CD4-positive, alpha-beta memory T cell (primary cell): Measurements from ENCODE around the gene ABCA2. TPM values are rescaled to one million over a fixed set of nuclear protein-coding genes. Genes with fewer than 3 reads are reported as not detected.

Experiments
- CTCF ChIA-PET: fragments of 350-600 bp; sonication (Branson Sonifier 250); formaldehyde crosslinking; loops from one replicate; lab custom pipeline; 2021; ENCODE audit warnings: inconsistent platforms; ENCODE audit not compliant: partially characterized antibody; lab: Charles Lee
- POLR2A ChIA-PET: fragments of 350-600 bp; sonication (Branson Sonifier 250); formaldehyde crosslinking; loops from one replicate; lab custom pipeline; 2021; ENCODE audit not compliant: partially characterized antibody; lab: Charles Lee
- DNase-seq, 5 donors: peaks; one replicate each; pipeline versions ENCODE4 v3.0.0 to v3.0.0-alpha.2; 2020 to 2022; ENCODE audit warnings: mixed read lengths in 1 of 5
- H3K27ac ChIP-seq: one replicate; pipeline ENCODE4 v1.7.0; 2013; ENCODE audit warnings: low read depth, low read length
- H3K27me3 ChIP-seq: 2 replicates; pipeline ENCODE4 v1.7.0; 2013; ENCODE audit warnings: mild to moderate bottlenecking, low read length, moderate library complexity; ENCODE audit not compliant: insufficient read depth
- H3K36me3 ChIP-seq: 2 replicates; pipeline ENCODE4 v1.7.0; 2013; ENCODE audit warnings: mild to moderate bottlenecking, low read length, moderate library complexity; ENCODE audit not compliant: insufficient read depth
- H3K4me1 ChIP-seq: 2 replicates; pipeline ENCODE4 v1.7.0; 2013; ENCODE audit warnings: mild to moderate bottlenecking, low read length, moderate library complexity; ENCODE audit not compliant: insufficient read depth
- H3K4me3 ChIP-seq, 2 donors: one replicate each; pipeline ENCODE4 v1.7.0; 2013; ENCODE audit warnings: low read length in 2 of 2, mild to moderate bottlenecking in 1 of 2
- H3K9me3 ChIP-seq, 2 donors: one replicate each; pipeline ENCODE4 v1.7.0; 2013; ENCODE audit warnings: low read length in 2 of 2, control low read depth in 1 of 2; ENCODE audit not compliant: control insufficient read depth in 1 of 2
- H3K27ac Mint-ChIP-seq, 7 donors: one replicate each; pipeline ENCODE4 v1.8.0; 2020 to 2021; ENCODE audit warnings: mixed read lengths in 7 of 7, mild to moderate bottlenecking in 6 of 7, inconsistent platforms in 3 of 7, moderate library complexity in 3 of 7
- H3K27me3 Mint-ChIP-seq, 2 donors: one replicate each; pipeline ENCODE4 v1.8.0; 2020 to 2021; ENCODE audit warnings: mixed read lengths in 2 of 2
- H3K36me3 Mint-ChIP-seq, 2 donors: one replicate each; pipeline ENCODE4 v1.8.0; 2020 to 2021; ENCODE audit warnings: mixed read lengths in 2 of 2, inconsistent platforms in 1 of 2, mild to moderate bottlenecking in 1 of 2
- H3K4me1 Mint-ChIP-seq, 4 donors: one replicate each; pipeline ENCODE4 v1.8.0; 2020 to 2021; ENCODE audit warnings: mixed read lengths in 4 of 4, mild to moderate bottlenecking in 1 of 4
- H3K4me3 Mint-ChIP-seq, 8 donors: one replicate each; pipeline ENCODE4 v1.8.0; 2020 to 2021; ENCODE audit warnings: mixed read lengths in 8 of 8, mild to moderate bottlenecking in 7 of 8, moderate library complexity in 6 of 8, inconsistent platforms in 3 of 8
- H3K9me3 Mint-ChIP-seq, 8 donors: one replicate each; pipeline ENCODE4 v1.8.0; 2020 to 2021; ENCODE audit warnings: mixed read lengths in 8 of 8, mild to moderate bottlenecking in 5 of 8, inconsistent platforms in 3 of 8, moderate library complexity in 1 of 8
- intact Hi-C: fragments of 100-400 bp; cut with micrococcal nuclease; formaldehyde crosslinking; loops from one replicate; pipeline ENCODE4 v1.15.1; 2023
- polyA plus RNA-seq, 2 donors: library from polyadenylated mRNA; unstranded; fragments of 300-500 nt; fragmentation: Illumina TruSeq; gene quantifications; one replicate each; pipeline ENCODE4 v1.2.3, GENCODE V29; 2021
- total RNA-seq, 2 experiments: library from RNA; stranded (reverse); gene quantifications; one replicate each; pipeline ENCODE4 v1.2.3, GENCODE V29; 2021

Gene ABCA2
- total and polyA plus RNA-seq, 4 experiments from 2014 or later: 2.6 to 68.6 (median 37.3) TPM

DNA sequence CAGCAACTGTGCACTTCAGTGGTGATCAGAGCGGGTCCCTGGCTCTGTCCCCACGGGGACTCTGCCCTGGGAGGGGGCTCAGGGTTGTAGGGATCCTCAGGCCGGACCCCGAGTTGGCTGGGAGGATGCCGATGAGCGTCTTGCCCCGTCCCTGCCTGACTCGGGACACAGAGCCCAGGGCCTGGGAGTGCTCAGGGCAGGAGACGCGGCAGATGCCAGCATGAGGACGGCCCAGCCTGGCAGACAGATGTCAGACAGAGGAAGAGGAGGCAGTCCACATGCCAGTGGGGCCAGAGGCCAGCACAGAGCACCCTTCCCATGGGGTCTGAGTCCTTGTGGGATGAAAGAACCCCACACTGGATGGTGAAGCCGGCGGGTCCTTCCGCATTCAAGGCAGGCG lies 64.7 kb downstream of the ABCA2 start:
- no peaks in the 10 kb centered on the region for H3K9me3 ChIP-seq
- intact Hi-C loops: no loop called here
- H3K36me3 Mint-ChIP-seq: no peaks in the 10 kb centered on the region
- ChIA-PET CTCF (interaction anchor here (1.1 kb wide), 1 partner anchor 15 kb away, joined by 3 read pairs; no protein-coding TSS in a partner anchor), POLR2A (interaction anchor here (9.2 kb wide), 1 partner anchor 12 kb away, joined by 75 read pairs; no protein-coding TSS in a partner anchor)
- no peaks in the 10 kb centered on the region for H3K36me3 ChIP-seq
- H3K27me3 Mint-ChIP-seq: no peaks in the 10 kb centered on the region
- DNase-seq: no peak
- H3K27me3 ChIP-seq: no peaks in the 10 kb centered on the region
- peaks cover 69% of the 10 kb centered on the region for H3K4me1 ChIP-seq
- H3K4me3 Mint-ChIP-seq: peak overlapping the region in 1 of 8 donors; percentile 64
- H3K4me3 ChIP-seq: no peak overlapping the region
- no peak overlapping the region for H3K27ac ChIP-seq
- H3K9me3 Mint-ChIP-seq: no peaks in the 10 kb centered on the region
- H3K4me1 Mint-ChIP-seq: peaks cover 23 to 62% (median 33%) of the 10 kb centered on the region in 4 donors
- peak overlapping the region in 4 of 7 donors; percentile 10 to 91 (median 78) for H3K27ac Mint-ChIP-seq

DNA sequence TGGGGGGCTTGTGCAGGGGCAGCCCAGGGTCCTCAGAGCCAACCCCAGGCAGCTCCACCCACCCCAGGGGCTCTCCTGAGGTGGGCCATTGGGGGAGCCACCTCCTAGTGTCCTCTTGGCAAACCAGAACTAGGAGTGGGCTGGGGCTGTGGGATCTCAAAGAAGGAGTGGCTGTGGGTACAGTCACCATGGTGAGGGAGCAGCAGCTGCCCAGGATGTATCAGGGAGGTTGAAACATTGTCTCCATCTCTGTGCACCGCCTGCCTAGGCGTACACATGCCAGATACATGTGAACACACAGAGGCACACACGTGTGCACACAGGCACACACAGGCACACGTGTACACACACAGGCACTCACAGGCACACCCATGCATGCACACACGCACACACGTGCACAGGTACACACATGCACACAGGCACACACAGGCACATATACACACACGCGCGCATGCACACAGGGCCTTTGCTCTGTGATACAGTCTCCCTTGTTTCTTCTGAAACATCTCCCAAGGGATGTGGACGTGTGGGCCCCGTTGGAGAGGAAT lies 65.3 kb downstream of the ABCA2 start:
- Histone ChIP-seq H3K4me1 (peaks cover 75% of the 10 kb centered on the region), H3K27ac (no peak overlapping the region), H3K27me3 (no peaks in the 10 kb centered on the region), H3K36me3 (no peaks in the 10 kb centered on the region), H3K9me3 (no peaks in the 10 kb centered on the region), H3K4me3 (no peak overlapping the region)
- CTCF ChIA-PET: interaction anchor here (1.1 kb wide), 1 partner anchor 15 kb away, joined by 3 read pairs; no protein-coding TSS in a partner anchor
- Mint-ChIP-seq H3K27ac (peak overlapping the region in 6 of 7 donors; percentile 61 to 91 (median 74)), H3K27me3 (no peaks in the 10 kb centered on the region), H3K36me3 (no peaks in the 10 kb centered on the region), H3K4me1 (peaks cover 23 to 67% (median 34%) of the 10 kb centered on the region in 4 donors), H3K4me3 (peak overlapping the region in 7 of 8 donors; percentile 21 to 69 (median 31)), H3K9me3 (no peaks in the 10 kb centered on the region)
- DNase-seq: no peak
- POLR2A ChIA-PET: interaction anchor here (1.3 to 9.2 kb wide), 3 partner anchors 9 to 33 kb away, joined by 4 to 75 read pairs (median 4); partner anchors contain the start of gene CLIC3
- intact Hi-C loops: no loop called here

GRCh38 chr9:136962163-136962562 lies 65.9 kb downstream of the ABCA2 start:
- Mint-ChIP-seq H3K4me3 (peak overlapping the region in 2 of 8 donors; percentile 21 to 54), H3K27me3 (no peaks in the 10 kb centered on the region), H3K36me3 (no peaks in the 10 kb centered on the region), H3K4me1 (peaks cover 25 to 70% (median 34%) of the 10 kb centered on the region in 4 donors), H3K9me3 (no peaks in the 10 kb centered on the region), H3K27ac (peak overlapping the region in 4 of 7 donors; percentile 53 to 91 (median 68))
- intact Hi-C loops: no loop called here
- Histone ChIP-seq H3K9me3 (no peaks in the 10 kb centered on the region), H3K27ac (no peak overlapping the region), H3K4me3 (no peak overlapping the region), H3K27me3 (no peaks in the 10 kb centered on the region), H3K36me3 (no peaks in the 10 kb centered on the region), H3K4me1 (peaks cover 75% of the 10 kb centered on the region)
- CTCF ChIA-PET: interaction anchor here (1.5 kb wide), 1 partner anchor 14 kb away, joined by 5 read pairs; no protein-coding TSS in a partner anchor
- no peak for DNase-seq
- POLR2A ChIA-PET: interaction anchor here (1.3 to 9.2 kb wide), 4 partner anchors 9 to 34 kb away, joined by 4 to 75 read pairs (median 10); partner anchors contain the start of genes C8G, CLIC3 and FBXW5

GRCh38 chr9:136961279-136962065 lies 66.6 kb downstream of the ABCA2 start:
- no peaks in the 10 kb centered on the region for H3K36me3 ChIP-seq
- no peak overlapping the region for H3K4me3 ChIP-seq
- intact Hi-C loops: no loop called here
- no peak for DNase-seq
- ChIA-PET CTCF (interaction anchor here (1.5 kb wide), 1 partner anchor 13 kb away, joined by 5 read pairs; no protein-coding TSS in a partner anchor), POLR2A (interaction anchor here (1.3 to 9.2 kb wide), 6 partner anchors 10 to 35 kb away, joined by 4 to 75 read pairs (median 11); partner anchors contain the start of genes C8G, CLIC3, FBXW5 and LCN12)
- H3K4me1 ChIP-seq: peaks cover 74% of the 10 kb centered on the region
- peak overlapping the region in 1 of 7 donors; percentile 53 for H3K27ac Mint-ChIP-seq
- peaks cover 0 to 3% (median 0%) of the 10 kb centered on the region in 8 donors for H3K9me3 Mint-ChIP-seq
- no peaks in the 10 kb centered on the region for H3K27me3 ChIP-seq
- H3K36me3 Mint-ChIP-seq: peaks cover 0 to 4% of the 10 kb centered on the region in 2 donors
- H3K4me3 Mint-ChIP-seq: peak overlapping the region in 2 of 8 donors; percentile 7 to 43
- no peaks in the 10 kb centered on the region for H3K27me3 Mint-ChIP-seq
- no peak overlapping the region for H3K27ac ChIP-seq
- peaks cover 28 to 69% (median 35%) of the 10 kb centered on the region in 4 donors for H3K4me1 Mint-ChIP-seq
- no peaks in the 10 kb centered on the region for H3K9me3 ChIP-seq

GRCh38 chr9:136960938-136961275 lies 67.1 kb downstream of the ABCA2 start:
- intact Hi-C loops: no loop called here
- H3K4me1 ChIP-seq: peaks cover 69% of the 10 kb centered on the region
- H3K27me3 Mint-ChIP-seq: no peaks in the 10 kb centered on the region
- H3K27ac Mint-ChIP-seq: peak overlapping the region in 1 of 7 donors; percentile 42
- DNase-seq: no peak
- H3K27ac ChIP-seq: no peak overlapping the region
- peaks cover 0 to 9% of the 10 kb centered on the region in 2 donors for H3K36me3 Mint-ChIP-seq
- H3K9me3 ChIP-seq: no peaks in the 10 kb centered on the region
- H3K9me3 Mint-ChIP-seq: peaks cover 0 to 6% (median 0%) of the 10 kb centered on the region in 8 donors
- H3K4me1 Mint-ChIP-seq: peaks cover 23 to 66% (median 29%) of the 10 kb centered on the region in 4 donors
- POLR2A ChIA-PET: interaction anchor here (1.5 to 9.2 kb wide), 6 partner anchors 8 to 35 kb away, joined by 7 to 75 read pairs (median 16); partner anchors contain the start of genes C8G, CLIC3, FBXW5 and LCN12
- H3K4me3 ChIP-seq: no peak overlapping the region
- H3K4me3 Mint-ChIP-seq: peak overlapping the region in 2 of 8 donors; percentile 21 to 43
- H3K36me3 ChIP-seq: no peaks in the 10 kb centered on the region
- H3K27me3 ChIP-seq: no peaks in the 10 kb centered on the region
- CTCF ChIA-PET: interaction anchor here (1.1 to 1.5 kb wide), 2 partner anchors 10 to 13 kb away, joined by 3 to 5 read pairs; no protein-coding TSS in a partner anchor

DNA sequence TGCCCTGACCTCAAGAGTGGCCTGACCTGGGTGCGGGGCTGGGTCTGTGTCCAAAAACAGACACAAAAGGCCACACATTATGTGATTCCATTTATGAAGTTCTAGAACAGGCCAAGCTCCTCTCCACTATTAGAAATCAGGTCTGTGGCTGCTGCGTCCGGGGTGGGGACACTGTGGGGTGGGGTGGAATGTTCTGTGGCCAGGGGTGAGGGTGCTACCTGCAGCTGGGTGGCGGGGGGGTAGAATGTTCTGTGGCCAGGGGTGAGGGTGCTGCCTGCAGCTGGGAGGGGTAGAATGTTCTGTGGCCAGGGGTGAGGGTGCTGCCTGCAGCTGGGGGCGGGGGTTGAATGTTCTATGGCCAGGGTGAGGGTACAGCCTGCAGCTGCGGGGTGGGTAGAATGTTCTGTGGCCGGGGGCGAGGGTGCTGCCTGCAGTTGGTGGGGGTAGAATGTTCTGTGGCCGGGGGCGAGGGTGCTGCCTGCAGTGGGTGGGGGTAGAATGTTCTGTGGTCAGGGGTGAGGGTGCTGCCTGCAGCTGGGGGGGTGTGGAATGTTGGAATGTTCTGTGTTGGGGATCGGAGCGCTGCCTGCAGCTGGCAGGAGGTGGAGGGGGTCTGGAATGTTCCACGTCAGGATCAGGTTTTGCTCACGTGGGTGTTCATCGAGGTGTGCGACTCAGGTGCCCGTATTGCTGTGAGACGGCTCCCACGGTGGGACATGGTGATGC lies 67.7 kb downstream of the ABCA2 start:
- Mint-ChIP-seq H3K4me1 (peaks cover 19 to 61% (median 25%) of the 10 kb centered on the region in 4 donors), H3K4me3 (peak overlapping the region; percentile 56 to 81 (median 78)), H3K36me3 (peaks cover 0 to 9% of the 10 kb centered on the region in 2 donors), H3K9me3 (peaks cover 0 to 6% (median 0%) of the 10 kb centered on the region in 8 donors), H3K27ac (peak overlapping the region; percentile 13 to 96 (median 94)), H3K27me3 (no peaks in the 10 kb centered on the region)
- Histone ChIP-seq H3K9me3 (no peaks in the 10 kb centered on the region), H3K36me3 (no peaks in the 10 kb centered on the region), H3K27me3 (no peaks in the 10 kb centered on the region), H3K4me3 (no peak overlapping the region), H3K27ac (peak overlapping the region; percentile 24), H3K4me1 (peaks cover 63% of the 10 kb centered on the region)
- POLR2A ChIA-PET: interaction anchor here (0.6 to 9.2 kb wide), 14 partner anchors 9 to 160 kb away, joined by 3 to 75 read pairs (median 6); partner anchors contain the start of genes C8G, CLIC3, FBXW5 and LCN12
- CTCF ChIA-PET: interaction anchor here (0.7 to 2.5 kb wide), 4 partner anchors 9 to 69 kb away, joined by 3 to 9 read pairs (median 6); partner anchors contain the start of gene ABCA2
- peak in 4 of 5 donors; percentile 36 to 45 (median 41) for DNase-seq
- intact Hi-C loops: no loop called here
